ENCODE data around the gene GPC2. TPM values are rescaled to one million over a fixed set of nuclear protein-coding genes. Genes with fewer than 3 reads are reported as not detected.

The GPC2 gene
- total RNA-seq, 1 donor: 0.43 TPM

DNA sequence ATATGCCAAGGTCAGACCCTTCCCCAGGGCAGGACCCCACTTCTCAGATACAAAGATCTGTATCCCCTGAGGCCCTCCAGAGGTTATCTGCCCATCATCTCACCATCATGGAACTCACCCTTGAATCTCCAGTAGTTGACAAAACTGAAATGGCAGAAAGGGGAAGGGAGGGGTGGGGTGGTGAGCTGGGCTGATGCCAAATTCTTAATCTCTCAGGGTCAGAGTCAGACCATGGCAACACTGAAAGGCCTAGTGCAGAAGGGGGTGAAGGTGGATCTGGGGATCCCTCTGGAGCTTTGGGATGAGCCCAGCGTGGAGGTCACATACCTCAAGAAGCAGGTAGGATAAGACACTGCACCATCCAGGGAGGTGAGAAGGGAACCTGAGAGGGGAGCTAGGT, 54.6 kb downstream of the GPC2 start:
- H3K4me3 ChIP-seq (ENCODE audit: low read depth, low read length): no peak overlapping the region
- TF ChIP-seq, protein P1, sequence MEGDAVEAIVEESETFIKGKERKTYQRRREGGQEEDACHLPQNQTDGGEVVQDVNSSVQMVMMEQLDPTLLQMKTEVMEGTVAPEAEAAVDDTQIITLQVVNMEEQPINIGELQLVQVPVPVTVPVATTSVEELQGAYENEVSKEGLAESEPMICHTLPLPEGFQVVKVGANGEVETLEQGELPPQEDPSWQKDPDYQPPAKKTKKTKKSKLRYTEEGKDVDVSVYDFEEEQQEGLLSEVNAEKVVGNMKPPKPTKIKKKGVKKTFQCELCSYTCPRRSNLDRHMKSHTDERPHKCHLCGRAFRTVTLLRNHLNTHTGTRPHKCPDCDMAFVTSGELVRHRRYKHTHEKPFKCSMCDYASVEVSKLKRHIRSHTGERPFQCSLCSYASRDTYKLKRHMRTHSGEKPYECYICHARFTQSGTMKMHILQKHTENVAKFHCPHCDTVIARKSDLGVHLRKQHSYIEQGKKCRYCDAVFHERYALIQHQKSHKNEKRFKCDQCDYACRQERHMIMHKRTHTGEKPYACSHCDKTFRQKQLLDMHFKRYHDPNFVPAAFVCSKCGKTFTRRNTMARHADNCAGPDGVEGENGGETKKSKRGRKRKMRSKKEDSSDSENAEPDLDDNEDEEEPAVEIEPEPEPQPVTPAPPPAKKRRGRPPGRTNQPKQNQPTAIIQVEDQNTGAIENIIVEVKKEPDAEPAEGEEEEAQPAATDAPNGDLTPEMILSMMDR (IDR thresholded peaks at IDR 0.05; ENCODE audit: insufficient read depth, low read depth, low read length): no peak
- DNase-seq (ENCODE audit: low read depth): no peak

DNA sequence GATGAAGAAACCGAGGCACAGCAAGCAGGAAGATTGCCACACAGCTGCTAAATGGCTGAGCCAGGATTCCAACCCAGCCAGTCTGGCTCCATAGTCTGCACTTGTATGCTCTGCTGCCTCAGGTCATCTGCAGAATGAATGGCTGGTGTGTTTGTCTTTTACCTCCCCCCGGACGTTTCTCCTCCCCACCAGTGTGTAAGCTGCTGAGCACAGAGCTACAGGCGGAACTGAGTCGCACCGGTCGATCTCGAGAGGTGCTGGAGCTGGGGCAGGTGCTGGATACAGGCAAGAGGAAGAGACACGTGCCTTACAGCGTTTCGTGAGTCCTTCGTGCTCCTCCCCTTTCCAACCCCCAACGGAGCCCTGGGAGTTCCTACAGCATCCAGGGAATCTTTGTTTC, 55.1 kb downstream of the GPC2 start:
- H3K4me3 ChIP-seq (ENCODE audit: low read depth, low read length): no peak overlapping the region
- DNase-seq (ENCODE audit: low read depth): no peak
- TF ChIP-seq, protein P1 (IDR thresholded peaks at IDR 0.05; ENCODE audit: insufficient read depth, low read depth, low read length): no peak

DNA sequence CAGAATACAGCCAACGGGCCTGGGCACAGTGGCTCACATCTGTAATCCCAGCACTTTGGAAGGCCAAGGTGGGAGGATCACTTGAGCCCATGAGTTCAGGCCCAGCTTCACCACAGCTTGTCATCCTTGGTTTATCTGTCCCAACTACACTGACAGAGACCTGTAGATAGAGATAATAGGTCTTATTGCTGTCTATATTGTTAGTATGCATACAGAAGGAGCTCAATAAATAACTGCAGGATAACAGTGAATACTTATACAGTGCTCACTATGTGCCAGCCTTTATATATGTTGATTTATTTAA, 56.5 kb downstream of the GPC2 start:
- DNase-seq (ENCODE audit: low read depth): no peak
- H3K4me3 ChIP-seq (ENCODE audit: low read depth, low read length): peak overlapping the region; percentile 97
- TF ChIP-seq, protein P1 (IDR thresholded peaks at IDR 0.05; ENCODE audit: insufficient read depth, low read depth, low read length): no peak

DNA sequence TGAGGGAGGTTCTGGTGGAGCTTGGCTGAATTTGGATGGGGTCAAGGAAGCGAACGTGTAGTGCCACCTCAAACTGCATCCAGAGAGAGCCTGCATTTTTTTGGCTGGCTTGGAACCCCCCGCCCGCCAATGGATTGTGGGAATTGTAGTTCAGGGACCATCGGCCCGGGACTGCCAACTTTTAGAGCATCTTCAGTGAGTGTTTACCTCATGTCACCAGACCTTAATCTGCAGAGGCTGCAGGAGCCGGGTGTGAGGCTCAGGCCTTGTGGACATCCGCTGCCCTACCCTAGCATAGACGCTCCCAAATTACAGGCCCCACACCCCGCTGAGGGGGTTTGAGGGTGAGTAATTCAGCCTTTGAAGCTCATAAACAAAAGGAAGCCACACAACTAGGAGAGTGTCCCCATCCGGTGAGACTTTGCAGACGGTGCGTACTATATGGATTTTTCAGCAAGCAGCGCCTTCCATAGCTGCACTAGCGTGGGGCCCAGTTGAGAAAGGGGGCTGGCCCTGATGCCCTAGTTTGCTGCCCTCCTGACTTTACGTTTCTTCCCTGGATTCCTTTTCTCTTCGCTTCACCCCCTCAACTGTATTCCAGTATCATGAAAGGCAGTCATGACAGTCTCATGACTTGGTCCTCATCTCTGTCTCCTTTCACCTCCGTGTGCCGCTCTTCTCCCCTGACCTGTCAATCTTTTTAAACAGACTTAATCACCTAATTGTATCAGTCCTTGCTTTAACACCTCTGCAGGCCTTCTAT, 57.0 kb downstream of the GPC2 start:
- H3K4me3 ChIP-seq (ENCODE audit: low read depth, low read length): peak overlapping the region; percentile 97
- peak; percentile 64 for DNase-seq (ENCODE audit: low read depth)

More for the DNA sequence above, 57.0 kb downstream of the GPC2 start:
- TF ChIP-seq, protein P1 (IDR thresholded peaks at IDR 0.05; ENCODE audit: insufficient read depth, low read depth, low read length): no peak

Other genes starting within 250 kb of the GPC2 start
- gene GJC3, start 247.8 kb downstream of the GPC2 start, total RNA-seq: not detected in 2 replicates
- not detected in 2 replicates for gene AZGP1, start 201.3 kb downstream of the GPC2 start, total RNA-seq
- gene ZKSCAN1, start 161.8 kb downstream of the GPC2 start, total RNA-seq: 29.6 and 41.9 TPM in 2 replicates
- gene ZSCAN21, start 127.6 kb downstream of the GPC2 start, total RNA-seq: 9.0 and 11.7 TPM in 2 replicates
- gene ZNF3, start 95.7 kb downstream of the GPC2 start, total RNA-seq: 32.2 and 32.8 TPM in 2 replicates
- 104 and 113 TPM in 2 replicates for gene COPS6, start 88.4 kb downstream of the GPC2 start, total RNA-seq
- gene MCM7, start 76.0 kb downstream of the GPC2 start, total RNA-seq: 73.8 and 77.7 TPM in 2 replicates
- gene AP4M1, start 75.7 kb downstream of the GPC2 start, total RNA-seq: 16.1 and 16.4 TPM in 2 replicates
- 50.9 and 54.4 TPM in 2 replicates for gene TAF6, start 58.0 kb downstream of the GPC2 start, total RNA-seq
- 23.2 and 40.2 TPM in 2 replicates for gene CNPY4, start 57.7 kb downstream of the GPC2 start, total RNA-seq
- gene MBLAC1, start 50.4 kb downstream of the GPC2 start, total RNA-seq: 1.7 and 4.2 TPM in 2 replicates
- gene LAMTOR4, start 28.5 kb downstream of the GPC2 start, total RNA-seq: 65.2 and 81.5 TPM in 2 replicates
- 11.9 and 14.2 TPM in 2 replicates for gene TRAPPC14, start 18.7 kb downstream of the GPC2 start, total RNA-seq
- gene GAL3ST4, start 8.8 kb downstream of the GPC2 start, total RNA-seq: 1.9 and 2.2 TPM in 2 replicates
- under 0.01 and 0.64 TPM in 2 replicates for gene STAG3, start 537 bp upstream of the GPC2 start, total RNA-seq
- not detected in 2 replicates for gene PVRIG, start 42.6 kb upstream of the GPC2 start, total RNA-seq
- under 0.01 TPM in 1 of 2 replicates, not detected in the other for gene SPDYE3, start 130.3 kb upstream of the GPC2 start, total RNA-seq
- 10.0 and 11.7 TPM in 2 replicates for gene PILRB, start 180.7 kb upstream of the GPC2 start, total RNA-seq
- gene PILRA, start 196.1 kb upstream of the GPC2 start, total RNA-seq: 0.43 TPM in 1 of 2 replicates, not detected in the other

Measured in fibroblast of villous mesenchyme (primary cell).